ENCODE data around the gene PPP6R3. TPM values are rescaled to one million over a fixed set of nuclear protein-coding genes. Genes with fewer than 3 reads are reported as not detected.

PPP6R3 gene
- total and polyA plus RNA-seq, 10 of the 15 experiments (the other 5 are each of a cell fraction or from before 2014, with no cell fraction given): 12.4 to 123 (median 74.1) TPM

GRCh38 chr11:68430384-68430783 is 30.2 kb upstream of the PPP6R3 start:
- ATAC-seq (no peak), FAIRE-seq (no peak), DNase-seq (ENCODE audit: low read depth, low spot score) (no peak)
- BruUV-seq (replicated peaks): no TSS peak
- no peaks in the 10 kb centered on the region for H4K20me1 ChIP-seq (ENCODE audit: control insufficient read depth, insufficient read depth)
- no peaks in the 10 kb centered on the region for H3K79me2 ChIP-seq (ENCODE audit: control insufficient read depth, insufficient read depth, low read length)
- no peaks in the 10 kb centered on the region for H3K27me3 ChIP-seq (replicated peaks in 1 of 2; ENCODE audit: control insufficient read depth in 2 of 2, insufficient read depth in 2 of 2, low read length in 1 of 2)
- WGBS (ENCODE audit: insufficient coverage, insufficient replicate concordance, low lambda C conversion rate, missing lambda C conversion rate): 94% methylated on average over 5 of the region's 5 CpGs
- H3K4me1 ChIP-seq (ENCODE audit: control insufficient read depth, insufficient read depth, low read length): no peaks in the 10 kb centered on the region
- H3K4me3 ChIP-seq: no peak overlapping the region
- peaks cover 11 to 22% of the 10 kb centered on the region in 2 experiments for H3K36me3 ChIP-seq (ENCODE audit: control insufficient read depth in 2 of 2, insufficient read depth in 2 of 2, low read length in 1 of 2)
- ChIA-PET SMC1A (ENCODE audit: uncharacterized antibody, unreplicated experiment) (no interaction called here), CTCF (no interaction called here), RAD21 (ENCODE audit: unreplicated experiment) (no interaction called here), POLR2A (interaction anchor here (0.5 kb wide), 1 partner anchor 318 kb away, joined by 4 read pairs; no protein-coding TSS in a partner anchor)
- in situ Hi-C loops (cut with MboI) (no loop called here), intact Hi-C loops (cut with micrococcal nuclease; ENCODE audit: unreplicated experiment) (no loop called here)
- H3K4me2 ChIP-seq (ENCODE audit: control insufficient read depth, insufficient read depth): no peak overlapping the region
- H3K27ac ChIP-seq (ENCODE audit: control insufficient read depth, insufficient read depth): no peak overlapping the region
- no peak overlapping the region for H3K9ac ChIP-seq (ENCODE audit: control insufficient read depth, insufficient read depth, low read length)
- H3K9me3 ChIP-seq (replicated peaks; ENCODE audit: control insufficient read depth, insufficient read depth, low read length): peaks cover 10% of the 10 kb centered on the region; the same call in 2 of the 3 replicates
- H2AFZ ChIP-seq (ENCODE audit: control insufficient read depth, low read depth, low read length): no peak overlapping the region
- TF ChIP-seq SIX5 (IDR thresholded peaks at IDR 0.05; ENCODE audit: low read depth, low read length, severe bottlenecking): no peak
- TF ChIP-seq SKIL (IDR thresholded peaks at IDR 0.05; ENCODE audit: low read depth, poor library complexity, severe bottlenecking): no peak
- no peak for TF ChIP-seq E2F8 (IDR thresholded peaks at IDR 0.05; ENCODE audit: low read depth, partially characterized antibody)
- TF ChIP-seq FOXK2 (IDR thresholded peaks at IDR 0.05): no peak
- no peak for TF ChIP-seq ZNF217 (IDR thresholded peaks at IDR 0.05)
- TF ChIP-seq HCFC1 (IDR thresholded peaks at IDR 0.05; ENCODE audit: low read length): no peak
- no peak for TF ChIP-seq HSF1 (IDR thresholded peaks at IDR 0.05; ENCODE audit: low read depth, low read length)
- no peak for TF ChIP-seq BCLAF1 (IDR thresholded peaks at IDR 0.05)
- TF ChIP-seq IKZF1 (conservative IDR thresholded peaks at IDR 0.05): no peak
- TF ChIP-seq HDAC2 (IDR thresholded peaks at IDR 0.05): no peak
- no peak for TF ChIP-seq JUND (IDR thresholded peaks at IDR 0.05; ENCODE audit: low read depth, low read length)
- no peak for TF ChIP-seq IRF5 (IDR thresholded peaks at IDR 0.05; ENCODE audit: borderline replicate concordance)
- no peak for TF ChIP-seq NR2C2 (IDR thresholded peaks at IDR 0.05; ENCODE audit: borderline replicate concordance, control insufficient read depth, insufficient read length, low read depth)
- no peak for TF ChIP-seq SUZ12 (IDR thresholded peaks at IDR 0.05; ENCODE audit: unreplicated experiment)
